ENCODE data around the gene SCCPDH. TPM values are rescaled to one million over a fixed set of nuclear protein-coding genes. Genes with fewer than 3 reads are reported as not detected.

The SCCPDH gene
- total RNA-seq, 1 donor from 2014 or later = 23.5 TPM

DNA sequence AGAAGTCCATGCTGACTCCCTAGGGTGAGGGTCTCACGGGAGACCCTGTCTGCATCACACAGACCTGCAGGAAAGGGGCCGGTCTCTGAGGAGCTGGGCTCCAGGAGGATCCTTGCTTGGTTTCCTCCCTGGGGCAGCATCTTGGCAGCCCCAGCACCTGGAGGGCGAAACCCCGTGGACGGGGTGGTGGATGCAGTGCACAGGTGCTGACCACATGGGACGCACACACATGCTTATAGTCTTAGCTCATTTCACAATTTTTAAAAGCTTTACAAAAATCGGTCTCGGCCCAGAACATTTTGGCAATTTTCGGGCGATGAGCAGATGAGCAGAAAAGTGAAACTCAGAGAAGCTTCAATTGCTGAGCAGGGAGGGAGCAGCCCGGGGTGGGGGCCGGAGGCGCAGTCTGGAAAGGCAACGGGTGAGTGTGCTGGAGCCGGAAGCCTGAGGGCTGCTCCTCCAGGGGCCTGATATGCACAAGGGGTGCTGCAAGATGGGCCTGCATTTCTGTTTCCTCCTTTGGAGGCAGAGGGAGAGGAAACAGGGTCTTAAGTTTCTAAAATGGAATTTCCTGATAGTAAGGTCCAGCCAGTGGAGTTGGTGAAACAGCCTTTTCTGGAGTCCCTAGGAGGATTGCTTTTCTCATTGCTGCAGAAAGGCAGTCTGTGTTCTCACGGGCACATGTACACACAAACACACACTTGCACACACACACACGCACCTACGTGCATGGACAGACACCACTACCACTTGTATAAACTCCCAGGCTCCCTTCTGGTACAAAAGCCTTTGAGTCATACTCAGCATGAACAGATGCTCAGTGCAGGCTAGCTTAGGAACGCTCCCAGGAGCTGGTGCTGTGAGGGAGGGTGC is 60.6 kb downstream of the SCCPDH start:
- no peak for DNase-seq (ENCODE audit: low spot score)
- peak overlapping the region; percentile 22 for H3K4me3 Mint-ChIP-seq
- H3K27me3 Mint-ChIP-seq (ENCODE audit: insufficient read depth) = no peaks in the 10 kb centered on the region
- H3K4me1 Mint-ChIP-seq (ENCODE audit: low read depth) = peaks cover 6% of the 10 kb centered on the region
- H3K36me3 Mint-ChIP-seq (ENCODE audit: low read depth) = no peaks in the 10 kb centered on the region
- intact Hi-C loops (cut with micrococcal nuclease) = no loop called here
- no peak overlapping the region for H3K27ac Mint-ChIP-seq
- H3K9me3 Mint-ChIP-seq = no peaks in the 10 kb centered on the region

DNA sequence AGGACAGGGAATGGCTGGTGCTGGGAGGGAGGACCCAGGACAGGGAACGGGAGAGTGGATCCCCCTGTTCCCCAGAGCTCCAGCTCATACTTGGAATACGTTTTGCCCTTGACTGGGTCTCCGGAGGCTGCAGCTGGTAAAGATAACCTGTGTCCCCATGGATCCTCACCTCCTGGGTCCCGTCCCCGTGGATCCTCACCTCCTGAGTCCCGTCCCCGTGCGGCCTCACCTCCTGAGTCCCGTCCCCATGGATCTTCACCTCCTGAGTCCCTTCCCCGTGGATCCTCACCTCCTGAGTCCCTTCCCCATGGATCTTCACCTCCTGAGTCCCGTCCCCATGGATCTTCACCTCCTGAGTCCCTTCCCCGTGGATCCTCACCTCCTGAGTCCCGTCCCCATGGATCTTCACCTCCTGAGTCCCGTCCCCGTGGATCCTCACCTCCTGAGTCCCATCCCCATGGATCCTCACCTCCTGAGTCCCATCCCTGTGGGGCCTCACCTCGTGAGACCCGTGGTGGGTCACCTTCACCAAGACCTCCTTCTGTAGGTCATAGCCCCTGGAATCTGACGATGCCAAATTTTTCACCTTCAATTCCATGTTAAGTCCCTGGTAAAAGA is 61.4 kb downstream of the SCCPDH start:
- Mint-ChIP-seq H3K27me3 (ENCODE audit: insufficient read depth) (no peaks in the 10 kb centered on the region), H3K9me3 (no peaks in the 10 kb centered on the region), H3K4me1 (ENCODE audit: low read depth) (peaks cover 6% of the 10 kb centered on the region), H3K4me3 (no peak overlapping the region), H3K27ac (no peak overlapping the region), H3K36me3 (ENCODE audit: low read depth) (no peaks in the 10 kb centered on the region)
- intact Hi-C loops (cut with micrococcal nuclease) = no loop called here
- DNase-seq (ENCODE audit: low spot score) = no peak

DNA sequence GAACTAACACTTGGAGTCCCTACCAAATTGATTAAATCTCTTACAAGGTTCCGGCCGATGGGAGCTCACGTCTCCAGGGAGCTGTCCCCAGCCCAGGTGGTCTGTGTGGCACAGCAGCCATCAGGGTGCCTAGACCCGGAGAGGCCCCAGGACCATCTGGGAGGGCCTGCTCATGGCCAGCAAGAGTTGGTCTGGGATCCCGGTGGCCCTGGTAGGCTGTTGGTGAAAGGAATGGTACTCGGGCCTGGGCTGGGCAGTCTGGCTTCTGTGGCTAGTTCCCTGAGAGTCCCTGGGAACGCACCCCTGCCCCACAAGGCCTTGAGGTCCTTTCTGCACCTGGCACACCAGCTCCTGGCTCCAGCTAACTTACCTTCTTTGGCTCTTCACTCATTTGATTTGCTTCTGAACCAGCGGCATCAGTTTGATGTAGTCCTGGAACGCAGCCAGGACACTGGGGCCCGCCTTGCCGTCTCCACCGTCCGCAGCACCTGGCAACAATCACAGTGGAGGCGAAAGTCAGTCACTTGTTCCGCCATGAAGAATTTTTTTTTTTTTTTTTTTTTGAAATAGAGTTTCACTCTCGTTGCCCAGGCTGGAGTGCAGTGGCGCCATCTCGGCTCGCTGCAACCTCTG is 62.5 kb downstream of the SCCPDH start:
- Mint-ChIP-seq H3K27ac (no peak overlapping the region), H3K4me3 (no peak overlapping the region), H3K4me1 (ENCODE audit: low read depth) (peaks cover 6% of the 10 kb centered on the region), H3K9me3 (no peaks in the 10 kb centered on the region), H3K36me3 (ENCODE audit: low read depth) (no peaks in the 10 kb centered on the region), H3K27me3 (ENCODE audit: insufficient read depth) (no peaks in the 10 kb centered on the region)
- intact Hi-C loops (cut with micrococcal nuclease) = no loop called here
- no peak for DNase-seq (ENCODE audit: low spot score)

DNA sequence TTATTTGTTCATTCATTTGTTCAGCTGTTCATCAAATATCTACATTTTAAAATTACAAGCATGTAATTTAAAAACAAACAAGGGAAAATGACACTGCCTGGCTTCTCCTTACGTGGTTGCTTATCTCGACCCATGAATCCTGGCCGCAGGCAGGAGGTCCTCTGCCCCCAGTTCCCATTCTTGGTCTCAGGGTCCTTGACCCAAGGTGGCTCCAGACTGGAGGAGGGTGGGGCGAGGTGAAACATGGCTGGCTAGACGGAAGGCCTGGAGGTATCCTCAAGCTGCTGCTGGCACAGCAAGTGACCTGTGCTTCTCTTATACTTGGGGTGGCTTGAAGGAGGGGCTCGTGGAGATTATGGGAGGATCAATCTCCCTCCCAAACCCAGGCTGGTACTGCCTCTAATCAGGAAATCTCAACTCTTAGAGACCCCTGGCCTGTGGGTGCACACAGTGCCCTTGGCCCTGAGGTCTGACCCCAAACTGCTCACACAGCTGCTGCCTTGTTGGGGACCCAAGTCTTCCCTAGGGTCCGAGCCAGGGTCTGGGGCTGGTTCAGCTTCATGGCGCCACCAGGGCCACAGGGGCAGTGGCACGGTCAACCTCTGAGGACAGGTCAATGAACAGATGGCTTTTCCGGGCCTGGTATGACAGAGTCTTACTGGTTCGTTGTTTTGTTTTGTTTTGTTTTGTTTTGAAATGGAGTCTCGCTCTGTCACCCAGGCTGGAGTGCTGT is 63.7 kb downstream of the SCCPDH start:
- H3K36me3 Mint-ChIP-seq (ENCODE audit: low read depth) = no peaks in the 10 kb centered on the region
- no peaks in the 10 kb centered on the region for H3K4me1 Mint-ChIP-seq (ENCODE audit: low read depth)
- H3K9me3 Mint-ChIP-seq = no peaks in the 10 kb centered on the region
- no peak for DNase-seq (ENCODE audit: low spot score)
- no peak overlapping the region for H3K27ac Mint-ChIP-seq
- H3K27me3 Mint-ChIP-seq (ENCODE audit: insufficient read depth) = no peaks in the 10 kb centered on the region
- H3K4me3 Mint-ChIP-seq = no peak overlapping the region
- intact Hi-C loops (cut with micrococcal nuclease) = no loop called here

DNA sequence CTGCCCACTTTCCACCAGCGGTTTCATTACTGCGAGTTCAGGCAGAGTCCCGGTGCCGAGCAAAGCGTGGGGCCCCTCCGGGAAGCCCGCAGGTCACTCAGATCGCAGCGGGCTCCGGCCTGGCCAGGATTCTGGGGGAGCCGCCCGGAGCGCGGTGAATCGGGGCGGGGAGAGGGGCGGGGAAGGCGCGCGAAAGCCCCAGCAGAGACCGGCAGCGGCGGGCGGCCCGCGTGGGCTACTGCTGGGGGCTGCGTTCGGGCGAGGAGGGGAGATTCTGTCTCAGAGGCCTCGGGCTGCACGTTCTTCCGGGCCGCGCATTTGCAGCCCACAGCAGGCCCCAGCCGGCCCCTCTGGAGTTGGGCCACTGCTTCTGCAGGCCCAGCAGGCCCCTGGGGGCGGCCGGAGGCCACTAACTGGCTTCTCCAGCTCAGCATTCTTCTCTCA is 64.7 kb downstream of the SCCPDH start:
- H3K27ac Mint-ChIP-seq = no peak overlapping the region
- intact Hi-C loops (cut with micrococcal nuclease) = no loop called here
- H3K4me3 Mint-ChIP-seq = no peak overlapping the region
- no peaks in the 10 kb centered on the region for H3K36me3 Mint-ChIP-seq (ENCODE audit: low read depth)
- no peaks in the 10 kb centered on the region for H3K9me3 Mint-ChIP-seq
- DNase-seq (ENCODE audit: low spot score) = no peak
- no peaks in the 10 kb centered on the region for H3K4me1 Mint-ChIP-seq (ENCODE audit: low read depth)
- H3K27me3 Mint-ChIP-seq (ENCODE audit: insufficient read depth) = no peaks in the 10 kb centered on the region

DNA sequence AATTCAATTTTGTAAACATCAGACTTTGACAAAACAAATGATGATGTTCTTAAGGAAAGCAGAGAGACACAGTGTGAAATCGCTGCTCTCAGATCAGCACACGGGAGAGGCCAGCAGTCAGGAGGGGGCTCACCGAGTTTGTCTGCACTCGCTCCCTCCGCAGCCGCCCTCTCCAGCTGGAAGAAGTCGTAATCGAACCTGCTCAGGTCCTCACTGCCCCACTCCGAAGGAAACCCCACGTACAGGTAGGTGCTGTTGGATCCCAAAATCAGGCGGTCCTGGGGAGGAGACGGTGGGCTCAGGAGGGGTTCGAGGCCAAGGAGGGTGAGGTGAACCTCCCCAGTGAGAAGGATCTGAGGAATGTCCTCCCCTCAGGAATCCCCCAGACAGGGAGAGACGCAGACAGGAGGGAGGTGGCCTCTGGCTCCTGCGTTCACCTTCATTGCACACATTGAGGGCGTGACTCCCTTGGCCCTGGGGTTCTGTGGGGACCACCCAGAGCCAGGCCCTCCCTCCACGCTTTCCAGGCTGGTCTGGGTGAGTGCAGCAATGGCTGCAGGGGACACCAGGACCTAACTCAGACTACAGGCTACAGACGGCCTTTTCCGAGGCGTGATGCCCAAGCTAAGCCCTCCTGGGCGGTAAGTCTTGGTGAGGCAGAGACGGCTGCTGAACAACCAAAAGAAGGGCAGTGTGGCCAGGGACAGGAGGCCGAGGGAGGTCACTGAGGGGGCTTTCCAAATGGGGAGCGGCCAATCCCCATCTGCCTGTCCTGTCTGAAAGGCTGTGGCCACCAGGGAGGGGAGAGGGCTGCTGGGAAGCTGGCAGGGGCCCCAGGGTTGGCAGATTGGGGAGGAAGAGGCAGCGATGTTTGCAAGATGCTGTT is 65.5 kb downstream of the SCCPDH start:
- Mint-ChIP-seq H3K36me3 (ENCODE audit: low read depth) (no peaks in the 10 kb centered on the region), H3K9me3 (no peaks in the 10 kb centered on the region), H3K27ac (no peak overlapping the region), H3K4me3 (no peak overlapping the region), H3K27me3 (ENCODE audit: insufficient read depth) (no peaks in the 10 kb centered on the region), H3K4me1 (ENCODE audit: low read depth) (no peaks in the 10 kb centered on the region)
- DNase-seq (ENCODE audit: low spot score) = no peak
- intact Hi-C loops (cut with micrococcal nuclease) = no loop called here

DNA sequence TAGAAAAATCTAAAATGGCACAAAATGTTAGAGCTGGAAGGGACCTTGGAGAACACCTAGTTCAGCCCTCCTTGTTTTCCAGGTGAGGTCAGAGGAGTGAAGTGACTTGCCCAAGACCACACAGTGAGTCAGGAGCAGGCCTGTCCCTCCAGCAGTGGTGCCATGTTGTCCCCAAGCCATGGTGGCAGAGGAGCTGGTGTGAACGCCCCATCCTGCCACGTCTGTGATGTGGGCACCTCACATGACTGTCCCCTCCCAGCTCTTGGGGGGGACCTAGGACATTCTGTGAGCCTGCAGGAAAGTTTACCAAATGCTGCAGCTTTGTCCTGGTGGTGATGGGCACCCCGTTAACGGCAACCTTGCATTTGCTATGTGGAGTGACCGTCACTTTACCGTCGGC is 66.2 kb downstream of the SCCPDH start:
- no peaks in the 10 kb centered on the region for H3K27me3 Mint-ChIP-seq (ENCODE audit: insufficient read depth)
- H3K4me3 Mint-ChIP-seq = no peak overlapping the region
- intact Hi-C loops (cut with micrococcal nuclease) = no loop called here
- H3K36me3 Mint-ChIP-seq (ENCODE audit: low read depth) = no peaks in the 10 kb centered on the region
- no peak for DNase-seq (ENCODE audit: low spot score)
- no peaks in the 10 kb centered on the region for H3K4me1 Mint-ChIP-seq (ENCODE audit: low read depth)
- H3K9me3 Mint-ChIP-seq = no peaks in the 10 kb centered on the region
- no peak overlapping the region for H3K27ac Mint-ChIP-seq

DNA sequence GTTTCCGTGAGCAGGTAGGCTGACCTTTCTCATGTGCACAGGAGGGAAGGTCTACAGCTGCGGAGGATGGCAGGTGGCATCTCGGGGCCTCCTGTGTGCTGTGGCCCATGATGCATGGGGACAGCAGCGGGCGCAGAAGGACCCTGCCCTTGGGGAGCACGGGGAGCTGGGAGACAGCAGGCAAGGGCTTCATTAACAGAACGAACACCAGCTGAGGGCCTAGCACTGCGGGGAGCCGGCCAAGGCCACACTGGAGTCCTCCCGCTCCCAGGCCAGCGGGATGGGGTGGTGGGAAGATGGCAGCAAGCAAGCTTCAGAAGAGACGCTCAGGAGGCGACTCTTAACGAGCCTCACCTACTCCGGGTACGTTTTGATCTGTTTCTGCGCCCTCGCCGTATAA is 66.6 kb downstream of the SCCPDH start:
- Mint-ChIP-seq H3K4me3 (no peak overlapping the region), H3K36me3 (ENCODE audit: low read depth) (no peaks in the 10 kb centered on the region), H3K27me3 (ENCODE audit: insufficient read depth) (no peaks in the 10 kb centered on the region), H3K4me1 (ENCODE audit: low read depth) (no peaks in the 10 kb centered on the region), H3K27ac (no peak overlapping the region), H3K9me3 (no peaks in the 10 kb centered on the region)
- intact Hi-C loops (cut with micrococcal nuclease) = no loop called here
- no peak for DNase-seq (ENCODE audit: low spot score)

DNA sequence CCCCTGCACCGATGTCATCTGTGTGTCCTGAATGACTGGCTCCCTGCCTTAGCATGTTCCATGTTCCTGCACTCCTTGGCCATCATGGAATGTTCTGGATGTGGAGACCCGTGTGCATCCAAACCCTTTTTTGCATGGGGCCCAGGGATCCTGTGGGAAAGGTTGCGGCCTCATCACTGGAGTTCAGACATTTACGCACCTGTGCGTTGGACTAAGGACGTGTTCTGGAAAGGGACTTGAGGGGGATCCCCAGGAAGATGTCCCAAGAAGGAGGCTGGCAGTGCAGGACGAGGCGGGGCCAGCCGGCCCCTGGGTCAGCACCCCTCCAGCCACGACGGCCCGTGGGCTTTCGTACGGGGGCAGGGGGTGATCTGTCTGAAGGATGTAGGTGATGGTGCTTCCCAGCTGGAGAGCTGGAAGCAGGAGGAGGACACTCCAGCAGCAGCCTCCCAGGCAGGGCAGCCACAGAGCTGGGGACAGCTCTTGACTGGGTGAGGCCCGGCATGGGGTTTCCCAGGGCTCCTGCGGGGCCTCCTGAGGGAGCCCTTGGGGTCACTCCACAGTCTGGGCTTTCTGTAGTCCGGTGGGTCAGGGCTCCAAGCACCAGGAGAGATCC is 67.2 kb downstream of the SCCPDH start:
- Mint-ChIP-seq H3K36me3 (ENCODE audit: low read depth) (no peaks in the 10 kb centered on the region), H3K4me1 (ENCODE audit: low read depth) (no peaks in the 10 kb centered on the region), H3K9me3 (no peaks in the 10 kb centered on the region), H3K27ac (no peak overlapping the region), H3K4me3 (no peak overlapping the region), H3K27me3 (ENCODE audit: insufficient read depth) (no peaks in the 10 kb centered on the region)
- intact Hi-C loops (cut with micrococcal nuclease) = no loop called here
- no peak for DNase-seq (ENCODE audit: low spot score)

DNA sequence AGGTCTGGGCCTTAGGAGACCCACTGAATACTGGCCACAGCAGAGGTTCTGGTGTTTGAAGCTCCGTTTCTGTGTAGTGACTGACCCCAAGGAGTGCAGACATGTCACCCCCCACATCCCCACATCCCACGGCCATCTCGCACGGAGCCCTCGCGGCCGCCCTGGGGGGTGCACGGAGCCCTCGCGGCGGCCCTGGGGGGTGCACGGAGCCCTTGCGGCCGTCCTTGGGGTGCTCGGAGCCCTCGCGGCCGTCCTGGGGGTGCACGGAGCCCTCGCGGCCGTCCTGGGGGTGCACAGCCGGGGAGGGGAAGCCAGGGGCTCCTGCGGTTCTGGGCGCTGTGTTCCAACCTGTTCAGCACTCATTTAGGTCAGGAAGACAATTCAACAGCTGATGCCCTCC is 68.4 kb downstream of the SCCPDH start:
- DNase-seq (ENCODE audit: low spot score) = no peak
- no peaks in the 10 kb centered on the region for H3K27me3 Mint-ChIP-seq (ENCODE audit: insufficient read depth)
- H3K4me1 Mint-ChIP-seq (ENCODE audit: low read depth) = no peaks in the 10 kb centered on the region
- intact Hi-C loops (cut with micrococcal nuclease) = no loop called here
- no peaks in the 10 kb centered on the region for H3K9me3 Mint-ChIP-seq
- H3K4me3 Mint-ChIP-seq = no peak overlapping the region
- no peak overlapping the region for H3K27ac Mint-ChIP-seq
- H3K36me3 Mint-ChIP-seq (ENCODE audit: low read depth) = no peaks in the 10 kb centered on the region

DNA sequence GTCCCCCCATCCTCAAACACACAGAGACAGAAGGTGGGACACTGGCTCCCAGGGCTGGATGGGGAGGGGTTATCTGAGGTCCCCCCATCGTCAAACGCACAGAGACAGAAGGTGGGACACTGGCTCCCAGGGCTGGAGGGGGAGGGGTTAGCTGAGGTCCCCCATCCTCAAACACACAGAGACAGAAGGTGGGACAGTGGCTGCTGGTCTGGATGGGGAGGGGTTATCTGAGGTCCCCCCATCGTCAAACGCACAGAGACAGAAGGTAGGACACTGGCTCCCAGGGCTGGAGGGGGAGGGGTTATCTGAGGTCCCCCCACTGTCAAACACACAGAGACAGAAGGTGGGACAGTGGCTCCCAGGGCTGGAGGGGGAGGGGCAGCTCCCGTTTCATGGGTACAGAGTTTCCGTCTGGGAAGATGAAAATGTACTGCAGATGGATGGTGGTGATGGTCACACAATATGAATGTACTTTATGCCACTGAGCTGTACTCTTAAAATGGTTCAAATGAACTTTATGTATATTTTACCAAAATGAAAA is 69.2 kb downstream of the SCCPDH start:
- intact Hi-C loops (cut with micrococcal nuclease) = no loop called here
- no peaks in the 10 kb centered on the region for H3K9me3 Mint-ChIP-seq

More for the DNA sequence above, 69.2 kb downstream of the SCCPDH start:
- no peak overlapping the region for H3K4me3 Mint-ChIP-seq
- DNase-seq (ENCODE audit: low spot score) = no peak
- no peaks in the 10 kb centered on the region for H3K36me3 Mint-ChIP-seq (ENCODE audit: low read depth)
- H3K4me1 Mint-ChIP-seq (ENCODE audit: low read depth) = no peaks in the 10 kb centered on the region
- no peaks in the 10 kb centered on the region for H3K27me3 Mint-ChIP-seq (ENCODE audit: insufficient read depth)
- H3K27ac Mint-ChIP-seq = no peak overlapping the region

All from activated T-helper 1 cell treated with anti-CD3 and anti-CD28 coated beads, Interleukin-12 subunit alpha, Interleukin-12 subunit beta, Interleukin-2, Interleukin-4 antibody, amounts not matched to agents 30 ng/mL and 10 ng/mL and 1 ng/mL, durations not matched to agents 14 hours and 24 hours and 36 hours (primary cell).